ENCODE data around the gene CCDC38.

DNA sequence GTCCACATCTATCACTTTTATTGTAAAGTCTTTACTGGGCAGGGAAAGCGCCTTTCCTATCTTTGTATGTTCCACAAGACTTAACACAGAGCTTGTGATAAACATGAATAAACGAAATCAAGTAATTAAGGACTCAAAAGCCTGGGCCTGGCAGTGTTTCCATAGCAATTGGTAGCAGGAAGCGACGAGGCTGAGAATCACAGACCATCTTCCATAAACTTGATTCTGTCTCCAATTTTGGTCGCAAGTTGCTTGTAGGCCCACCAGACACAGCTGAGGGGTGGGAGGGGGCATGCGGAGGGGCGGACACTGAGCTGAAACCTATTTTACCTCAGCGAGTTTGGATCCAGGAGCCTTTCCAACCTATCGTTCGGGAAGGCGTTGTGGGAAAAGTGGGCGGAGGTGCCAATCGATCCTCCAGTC, 302 bp downstream of the CCDC38 start:
- no peak for TF ChIP-seq CREB1 (IDR thresholded peaks at IDR 0.05; ENCODE audit: low read depth)
- TF ChIP-seq, protein P1, sequence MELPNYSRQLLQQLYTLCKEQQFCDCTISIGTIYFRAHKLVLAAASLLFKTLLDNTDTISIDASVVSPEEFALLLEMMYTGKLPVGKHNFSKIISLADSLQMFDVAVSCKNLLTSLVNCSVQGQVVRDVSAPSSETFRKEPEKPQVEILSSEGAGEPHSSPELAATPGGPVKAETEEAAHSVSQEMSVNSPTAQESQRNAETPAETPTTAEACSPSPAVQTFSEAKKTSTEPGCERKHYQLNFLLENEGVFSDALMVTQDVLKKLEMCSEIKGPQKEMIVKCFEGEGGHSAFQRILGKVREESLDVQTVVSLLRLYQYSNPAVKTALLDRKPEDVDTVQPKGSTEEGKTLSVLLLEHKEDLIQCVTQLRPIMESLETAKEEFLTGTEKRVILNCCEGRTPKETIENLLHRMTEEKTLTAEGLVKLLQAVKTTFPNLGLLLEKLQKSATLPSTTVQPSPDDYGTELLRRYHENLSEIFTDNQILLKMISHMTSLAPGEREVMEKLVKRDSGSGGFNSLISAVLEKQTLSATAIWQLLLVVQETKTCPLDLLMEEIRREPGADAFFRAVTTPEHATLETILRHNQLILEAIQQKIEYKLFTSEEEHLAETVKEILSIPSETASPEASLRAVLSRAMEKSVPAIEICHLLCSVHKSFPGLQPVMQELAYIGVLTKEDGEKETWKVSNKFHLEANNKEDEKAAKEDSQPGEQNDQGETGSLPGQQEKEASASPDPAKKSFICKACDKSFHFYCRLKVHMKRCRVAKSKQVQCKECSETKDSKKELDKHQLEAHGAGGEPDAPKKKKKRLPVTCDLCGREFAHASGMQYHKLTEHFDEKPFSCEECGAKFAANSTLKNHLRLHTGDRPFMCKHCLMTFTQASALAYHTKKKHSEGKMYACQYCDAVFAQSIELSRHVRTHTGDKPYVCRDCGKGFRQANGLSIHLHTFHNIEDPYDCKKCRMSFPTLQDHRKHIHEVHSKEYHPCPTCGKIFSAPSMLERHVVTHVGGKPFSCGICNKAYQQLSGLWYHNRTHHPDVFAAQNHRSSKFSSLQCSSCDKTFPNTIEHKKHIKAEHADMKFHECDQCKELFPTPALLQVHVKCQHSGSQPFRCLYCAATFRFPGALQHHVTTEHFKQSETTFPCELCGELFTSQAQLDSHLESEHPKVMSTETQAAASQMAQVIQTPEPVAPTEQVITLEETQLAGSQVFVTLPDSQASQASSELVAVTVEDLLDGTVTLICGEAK (IDR thresholded peaks at IDR 0.05; ENCODE audit: borderline replicate concordance): no peak

All from GM12878 (cell line).